OCI-LY7 (cell line): ENCODE results near the gene CARD18. TPM values are rescaled to one million over a fixed set of nuclear protein-coding genes. Genes with fewer than 3 reads are reported as not detected.

Experiments
- BruUV-seq: library from RNA; stranded (reverse); fragments of 400-500 nt; replicated peaks from 2 replicates; lab custom pipeline; 2021; lab: Mats Ljungman, UMichigan
- CTCF ChIA-PET: fragments of 300-600 bp; sonication (Branson Sonifier 250); formaldehyde crosslinking; loops from one replicate; lab custom pipeline; 2022; ENCODE audit warnings: antibody characterized with exemption; ENCODE audit not compliant: unreplicated experiment; lab: Charles Lee
- POLR2A ChIA-PET: fragments of 300-600 bp; sonication (Branson Sonifier 250); formaldehyde crosslinking; loops from one replicate; lab custom pipeline; 2022; ENCODE audit warnings: antibody characterized with exemption; lab: Charles Lee
- DNase-seq: peaks from one replicate; pipeline ENCODE4 v3.0.0-alpha.2; 2015; ENCODE audit warnings: low spot score
- H2AFZ ChIP-seq: fragments of 200-600 bp; sonication (generic), shearing (Covaris generic); 2 replicates; pipeline ENCODE4 v1.6.1; 2014; ENCODE audit warnings: mild to moderate bottlenecking, antibody characterized with exemption, low read length, moderate library complexity
- H3K27ac ChIP-seq: fragments of 200-600 bp; sonication (generic); 2 replicates; pipeline ENCODE4 v1.5.1; 2014; ENCODE audit warnings: mixed run types, low read depth, mild to moderate bottlenecking, moderate library complexity, low read length, inconsistent platforms; ENCODE audit not compliant: poor library complexity, severe bottlenecking
- H3K36me3 ChIP-seq: fragments of 200-600 bp; sonication (generic); 2 replicates; pipeline ENCODE4 v1.6.1; 2014; ENCODE audit warnings: mild to moderate bottlenecking, antibody characterized with exemption, low read length, moderate library complexity, mixed read lengths; ENCODE audit not compliant: insufficient read depth
- H3K4me1 ChIP-seq: fragments of 200-600 bp; sonication (generic); 2 replicates; pipeline ENCODE4 v1.5.1; 2014; ENCODE audit warnings: mild to moderate bottlenecking, low read length; ENCODE audit not compliant: insufficient read depth, poor library complexity, severe bottlenecking
- H3K4me2 ChIP-seq: fragments of 200-600 bp; sonication (generic); 2 replicates; pipeline ENCODE4 v1.6.1; 2014; ENCODE audit warnings: mild to moderate bottlenecking, low read length
- H3K4me3 ChIP-seq: fragments of 200-600 bp; sonication (generic); 2 replicates; pipeline ENCODE4 v1.5.1; 2014; ENCODE audit warnings: mild to moderate bottlenecking, low read depth, low read length; ENCODE audit not compliant: poor library complexity, severe bottlenecking
- H3K79me2 ChIP-seq: fragments of 200-600 bp; sonication (generic); 2 replicates; pipeline ENCODE4 v1.6.1; 2016; ENCODE audit warnings: low read depth, mild to moderate bottlenecking, low read length, moderate library complexity, mixed read lengths; ENCODE audit not compliant: insufficient read depth
- H3K9me2 ChIP-seq: fragments of 200-600 bp; sonication (generic); 2 replicates; pipeline ENCODE4 v1.6.1; 2016; ENCODE audit warnings: mild to moderate bottlenecking, low read length, mixed read lengths; ENCODE audit not compliant: insufficient read depth
- H3K9me3 ChIP-seq: fragments of 200-600 bp; sonication (generic); 2 replicates; pipeline ENCODE4 v1.6.1; 2014; ENCODE audit warnings: mild to moderate bottlenecking, mixed run types, low read length, mixed read lengths
- H4K20me1 ChIP-seq: fragments of 200-600 bp; sonication (generic); 2 replicates; pipeline ENCODE4 v1.6.1; 2014; ENCODE audit warnings: mild to moderate bottlenecking, antibody characterized with exemption, low read length, moderate library complexity, mixed read lengths; ENCODE audit not compliant: insufficient read depth
- EZH2phosphoT487 ChIP-seq: fragments of 200-600 bp; sonication (generic); IDR thresholded peaks from 2 replicates; pipeline ENCODE4 v1.6.1; 2018; ENCODE audit warnings: low read depth, borderline replicate concordance, mild to moderate bottlenecking, mixed run types, antibody characterized with exemption, low read length, moderate library complexity, mixed read lengths
- intact Hi-C: fragments of 100-400 bp; cut with micrococcal nuclease; formaldehyde crosslinking; loops from one replicate; pipeline ENCODE4 v1.10.0; 2022; ENCODE audit not compliant: unreplicated experiment
- total RNA-seq, 2 experiments: library from RNA; depleted of rRNA in 1 of 2; stranded (reverse); fragments of >200 nt in 1 of 2; shearing (Covaris generic) in 1 of 2; gene quantifications; 2 replicates each; pipeline ENCODE4 v1.2.3, GENCODE V29; 2014 to 2022
- TF ChIP-seq, protein P1 (sequence below): fragments of 200-600 bp; sonication (generic); conservative IDR thresholded peaks from 2 replicates; pipeline ENCODE4 v1.5.1; 2014; ENCODE audit warnings: mild to moderate bottlenecking, antibody characterized with exemption, low read length, moderate library complexity, mixed read lengths

Gene CARD18
- total RNA-seq, 2 experiments from 2014 or later = not detected

DNA sequence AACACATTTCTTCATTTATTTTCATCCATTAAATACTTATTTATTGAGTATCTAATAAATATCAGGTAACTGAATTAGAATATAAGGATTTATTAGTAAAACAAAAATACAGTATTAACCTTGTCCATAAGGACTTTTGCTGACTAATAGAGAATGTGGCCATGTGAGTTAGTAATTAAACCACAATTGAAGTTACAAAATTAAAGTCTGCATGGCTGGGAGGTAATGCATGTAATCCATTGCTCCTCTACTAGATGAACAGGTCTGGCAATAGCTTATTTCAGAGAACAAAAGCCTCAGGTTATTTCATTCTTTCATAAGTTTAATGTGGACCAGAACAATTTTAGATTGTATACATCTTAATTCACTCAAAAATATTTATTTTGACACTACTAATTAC lies 9.9 kb upstream of the CARD18 start:
- H3K9me2 ChIP-seq = no peaks in the 10 kb centered on the region
- H3K4me1 ChIP-seq = no peaks in the 10 kb centered on the region
- H2AFZ ChIP-seq = no peak overlapping the region
- DNase-seq = no peak
- H3K9me3 ChIP-seq = no peaks in the 10 kb centered on the region
- intact Hi-C loops = no loop called here
- no TSS peak for BruUV-seq
- CTCF ChIA-PET = no interaction called here
- H3K4me3 ChIP-seq = no peak overlapping the region
- no peaks in the 10 kb centered on the region for H3K79me2 ChIP-seq
- H3K27ac ChIP-seq = no peak overlapping the region
- no peaks in the 10 kb centered on the region for H4K20me1 ChIP-seq
- POLR2A ChIA-PET = no interaction called here
- no peaks in the 10 kb centered on the region for H3K36me3 ChIP-seq
- no peak overlapping the region for H3K4me2 ChIP-seq
- TF ChIP-seq, protein P1, sequence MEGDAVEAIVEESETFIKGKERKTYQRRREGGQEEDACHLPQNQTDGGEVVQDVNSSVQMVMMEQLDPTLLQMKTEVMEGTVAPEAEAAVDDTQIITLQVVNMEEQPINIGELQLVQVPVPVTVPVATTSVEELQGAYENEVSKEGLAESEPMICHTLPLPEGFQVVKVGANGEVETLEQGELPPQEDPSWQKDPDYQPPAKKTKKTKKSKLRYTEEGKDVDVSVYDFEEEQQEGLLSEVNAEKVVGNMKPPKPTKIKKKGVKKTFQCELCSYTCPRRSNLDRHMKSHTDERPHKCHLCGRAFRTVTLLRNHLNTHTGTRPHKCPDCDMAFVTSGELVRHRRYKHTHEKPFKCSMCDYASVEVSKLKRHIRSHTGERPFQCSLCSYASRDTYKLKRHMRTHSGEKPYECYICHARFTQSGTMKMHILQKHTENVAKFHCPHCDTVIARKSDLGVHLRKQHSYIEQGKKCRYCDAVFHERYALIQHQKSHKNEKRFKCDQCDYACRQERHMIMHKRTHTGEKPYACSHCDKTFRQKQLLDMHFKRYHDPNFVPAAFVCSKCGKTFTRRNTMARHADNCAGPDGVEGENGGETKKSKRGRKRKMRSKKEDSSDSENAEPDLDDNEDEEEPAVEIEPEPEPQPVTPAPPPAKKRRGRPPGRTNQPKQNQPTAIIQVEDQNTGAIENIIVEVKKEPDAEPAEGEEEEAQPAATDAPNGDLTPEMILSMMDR = no peak
- TF ChIP-seq EZH2phosphoT487 = no peak

DNA sequence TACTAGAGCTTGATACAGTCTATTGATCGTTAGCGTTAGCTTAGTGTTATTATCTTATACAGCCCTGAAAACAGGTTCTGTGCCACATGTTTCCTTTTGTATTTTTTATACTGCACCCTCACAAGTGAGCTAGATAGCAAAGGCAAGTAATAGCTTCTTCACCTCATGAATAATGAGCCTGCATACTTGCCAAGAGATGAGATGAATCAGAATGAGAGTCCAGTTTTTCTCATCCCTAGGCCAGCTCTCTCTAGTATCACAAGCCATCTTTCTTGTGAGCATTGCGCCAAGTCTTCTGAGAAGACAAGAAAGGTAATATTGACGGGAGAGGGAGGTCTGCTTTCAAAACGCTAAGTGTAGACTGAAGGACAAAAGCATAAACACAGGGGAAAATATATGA lies 8.7 kb upstream of the CARD18 start:
- no peak overlapping the region for H3K4me3 ChIP-seq
- ChIA-PET POLR2A (no interaction called here), CTCF (no interaction called here)
- no peaks in the 10 kb centered on the region for H3K9me3 ChIP-seq
- TF ChIP-seq, protein P1 = no peak
- no peak for TF ChIP-seq EZH2phosphoT487
- DNase-seq = no peak
- no peak overlapping the region for H3K27ac ChIP-seq
- H3K79me2 ChIP-seq = no peaks in the 10 kb centered on the region
- no peaks in the 10 kb centered on the region for H3K9me2 ChIP-seq
- intact Hi-C loops = no loop called here
- H3K4me2 ChIP-seq = no peak overlapping the region
- H3K4me1 ChIP-seq = no peaks in the 10 kb centered on the region
- no peak overlapping the region for H2AFZ ChIP-seq
- no peaks in the 10 kb centered on the region for H4K20me1 ChIP-seq
- H3K36me3 ChIP-seq = no peaks in the 10 kb centered on the region
- BruUV-seq = no TSS peak

DNA sequence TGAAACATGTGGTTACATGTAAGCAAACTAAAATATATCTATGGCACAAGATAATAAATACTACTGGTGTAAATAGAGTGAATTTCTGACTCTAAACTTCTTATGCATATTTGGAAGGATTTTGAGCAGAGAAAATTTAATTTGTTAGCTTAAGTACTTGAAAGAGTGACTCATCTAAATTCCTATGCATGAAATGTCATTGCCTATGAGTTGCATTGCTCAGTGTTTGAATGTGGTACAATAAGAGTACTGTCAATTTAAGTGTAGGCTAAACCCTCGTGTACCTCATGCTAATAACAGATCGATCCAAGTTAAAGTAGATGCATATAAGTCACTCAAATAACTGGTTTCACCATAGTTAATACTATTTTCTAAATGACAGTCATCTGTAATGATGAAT lies 5.3 kb upstream of the CARD18 start:
- no peak overlapping the region for H3K4me3 ChIP-seq
- no peaks in the 10 kb centered on the region for H3K9me3 ChIP-seq
- no peak overlapping the region for H2AFZ ChIP-seq
- H3K9me2 ChIP-seq = no peaks in the 10 kb centered on the region
- POLR2A ChIA-PET = no interaction called here
- no peaks in the 10 kb centered on the region for H3K4me1 ChIP-seq
- no TSS peak for BruUV-seq
- CTCF ChIA-PET = no interaction called here
- TF ChIP-seq, protein P1 = no peak
- TF ChIP-seq EZH2phosphoT487 = no peak
- no peak overlapping the region for H3K27ac ChIP-seq
- H3K36me3 ChIP-seq = no peaks in the 10 kb centered on the region
- no peak for DNase-seq
- H4K20me1 ChIP-seq = no peaks in the 10 kb centered on the region
- intact Hi-C loops = no loop called here
- H3K79me2 ChIP-seq = no peaks in the 10 kb centered on the region
- H3K4me2 ChIP-seq = no peak overlapping the region
